Liver (tissue), 3 donors: ENCODE data around the gene TENM3.

Source experiments
- FOXA1 ChIP-seq: IDR thresholded peaks from 2 replicates; pipeline ENCODE4 v1.6.1; 2016; ENCODE audit warnings: antibody characterized with exemption
- RAD21 ChIP-seq, 2 donors: IDR thresholded peaks; 2 replicates each; pipeline ENCODE4 v1.6.1; 2016; ENCODE audit warnings: antibody characterized with exemption in 2 of 2, mild to moderate bottlenecking in 2 of 2
- RXRA ChIP-seq, 2 donors: IDR thresholded peaks; 2 replicates each; pipeline ENCODE4 v1.6.1; 2017 to 2018; ENCODE audit warnings: antibody characterized with exemption in 2 of 2, mild to moderate bottlenecking in 1 of 2
- TF ChIP-seq, protein P1 (sequence below): fragments of 150-350 bp; IDR thresholded peaks from 2 replicates; pipeline ENCODE4 v1.5.1; 2017; ENCODE audit warnings: improper control_type of control experiment, low read depth, low read length; ENCODE audit not compliant: missing input control
- TF ChIP-seq, protein P2 (sequence below): IDR thresholded peaks from 2 replicates; pipeline ENCODE4 v1.6.1; 2016; ENCODE audit warnings: antibody characterized with exemption
- TF ChIP-seq, protein P3 (sequence below): IDR thresholded peaks from 2 replicates; pipeline ENCODE4 v1.6.1; 2016; ENCODE audit warnings: antibody characterized with exemption, mild to moderate bottlenecking
- donor health status: healthy.
- donor health status: healthy.

GRCh38 chr4:182475539-182475938, 232.3 kb downstream of the TENM3 start:
- TF ChIP-seq, protein P1, sequence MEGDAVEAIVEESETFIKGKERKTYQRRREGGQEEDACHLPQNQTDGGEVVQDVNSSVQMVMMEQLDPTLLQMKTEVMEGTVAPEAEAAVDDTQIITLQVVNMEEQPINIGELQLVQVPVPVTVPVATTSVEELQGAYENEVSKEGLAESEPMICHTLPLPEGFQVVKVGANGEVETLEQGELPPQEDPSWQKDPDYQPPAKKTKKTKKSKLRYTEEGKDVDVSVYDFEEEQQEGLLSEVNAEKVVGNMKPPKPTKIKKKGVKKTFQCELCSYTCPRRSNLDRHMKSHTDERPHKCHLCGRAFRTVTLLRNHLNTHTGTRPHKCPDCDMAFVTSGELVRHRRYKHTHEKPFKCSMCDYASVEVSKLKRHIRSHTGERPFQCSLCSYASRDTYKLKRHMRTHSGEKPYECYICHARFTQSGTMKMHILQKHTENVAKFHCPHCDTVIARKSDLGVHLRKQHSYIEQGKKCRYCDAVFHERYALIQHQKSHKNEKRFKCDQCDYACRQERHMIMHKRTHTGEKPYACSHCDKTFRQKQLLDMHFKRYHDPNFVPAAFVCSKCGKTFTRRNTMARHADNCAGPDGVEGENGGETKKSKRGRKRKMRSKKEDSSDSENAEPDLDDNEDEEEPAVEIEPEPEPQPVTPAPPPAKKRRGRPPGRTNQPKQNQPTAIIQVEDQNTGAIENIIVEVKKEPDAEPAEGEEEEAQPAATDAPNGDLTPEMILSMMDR = no peak
- TF ChIP-seq, protein P2, sequence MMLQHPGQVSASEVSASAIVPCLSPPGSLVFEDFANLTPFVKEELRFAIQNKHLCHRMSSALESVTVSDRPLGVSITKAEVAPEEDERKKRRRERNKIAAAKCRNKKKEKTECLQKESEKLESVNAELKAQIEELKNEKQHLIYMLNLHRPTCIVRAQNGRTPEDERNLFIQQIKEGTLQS = no peak
- no peak for TF ChIP-seq RAD21 (IDR thresholded peaks at IDR 0.05)
- no peak for TF ChIP-seq RXRA (IDR thresholded peaks at IDR 0.05)
- TF ChIP-seq, protein P3, sequence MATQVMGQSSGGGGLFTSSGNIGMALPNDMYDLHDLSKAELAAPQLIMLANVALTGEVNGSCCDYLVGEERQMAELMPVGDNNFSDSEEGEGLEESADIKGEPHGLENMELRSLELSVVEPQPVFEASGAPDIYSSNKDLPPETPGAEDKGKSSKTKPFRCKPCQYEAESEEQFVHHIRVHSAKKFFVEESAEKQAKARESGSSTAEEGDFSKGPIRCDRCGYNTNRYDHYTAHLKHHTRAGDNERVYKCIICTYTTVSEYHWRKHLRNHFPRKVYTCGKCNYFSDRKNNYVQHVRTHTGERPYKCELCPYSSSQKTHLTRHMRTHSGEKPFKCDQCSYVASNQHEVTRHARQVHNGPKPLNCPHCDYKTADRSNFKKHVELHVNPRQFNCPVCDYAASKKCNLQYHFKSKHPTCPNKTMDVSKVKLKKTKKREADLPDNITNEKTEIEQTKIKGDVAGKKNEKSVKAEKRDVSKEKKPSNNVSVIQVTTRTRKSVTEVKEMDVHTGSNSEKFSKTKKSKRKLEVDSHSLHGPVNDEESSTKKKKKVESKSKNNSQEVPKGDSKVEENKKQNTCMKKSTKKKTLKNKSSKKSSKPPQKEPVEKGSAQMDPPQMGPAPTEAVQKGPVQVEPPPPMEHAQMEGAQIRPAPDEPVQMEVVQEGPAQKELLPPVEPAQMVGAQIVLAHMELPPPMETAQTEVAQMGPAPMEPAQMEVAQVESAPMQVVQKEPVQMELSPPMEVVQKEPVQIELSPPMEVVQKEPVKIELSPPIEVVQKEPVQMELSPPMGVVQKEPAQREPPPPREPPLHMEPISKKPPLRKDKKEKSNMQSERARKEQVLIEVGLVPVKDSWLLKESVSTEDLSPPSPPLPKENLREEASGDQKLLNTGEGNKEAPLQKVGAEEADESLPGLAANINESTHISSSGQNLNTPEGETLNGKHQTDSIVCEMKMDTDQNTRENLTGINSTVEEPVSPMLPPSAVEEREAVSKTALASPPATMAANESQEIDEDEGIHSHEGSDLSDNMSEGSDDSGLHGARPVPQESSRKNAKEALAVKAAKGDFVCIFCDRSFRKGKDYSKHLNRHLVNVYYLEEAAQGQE = no peak
- TF ChIP-seq FOXA1 = no peak
